Upper lobe of left lung (tissue), 6 donors: ENCODE results near the gene STAC. TPM values are rescaled to one million over a fixed set of nuclear protein-coding genes. Genes with fewer than 3 reads are reported as not detected.
A peak's percentile ranks its signal among the peaks of the same experiment; 100 is the strongest.

Source experiments
- ATAC-seq, 2 donors: fragments of 200-7000 bp; cut with Tn5 transposase; one replicate each; pipeline ENCODE4 v1.9.1; 2022; ENCODE audit warnings: mild to moderate bottlenecking in 2 of 2, moderate library complexity in 2 of 2; ENCODE audit not compliant: low FRiP score in 2 of 2
- DNase-seq, 2 donors: peaks; one replicate each; pipeline ENCODE4 v3.0.0-alpha.2; 2019 to 2020
- H3K27ac ChIP-seq, 4 donors: fragments of 200-600 bp; sonication (generic); one replicate each; pipeline ENCODE4 v1.5.1; 2016 to 2019
- H3K27me3 ChIP-seq, 4 donors: fragments of 200-600 bp; sonication (generic); one replicate each; pipeline ENCODE4 v1.5.1; 2017 to 2019
- H3K36me3 ChIP-seq, 4 donors: fragments of 200-600 bp; sonication (generic); one replicate each; pipeline ENCODE4 v1.5.1; 2016 to 2019
- H3K4me1 ChIP-seq, 4 donors: fragments of 200-600 bp; sonication (generic); one replicate each; pipeline ENCODE4 v1.5.1; 2018 to 2019
- H3K4me3 ChIP-seq, 4 donors: fragments of 200-600 bp; sonication (generic); one replicate each; pipeline ENCODE4 v1.5.1; 2017 to 2019; ENCODE audit warnings: mild to moderate bottlenecking in 2 of 4, moderate library complexity in 1 of 4
- H3K9me3 ChIP-seq, 4 donors: fragments of 200-600 bp; sonication (generic); one replicate each; pipeline ENCODE4 v1.5.1; 2018 to 2019
- EP300 ChIP-seq, 4 donors: sonication (generic); formaldehyde crosslinking; IDR thresholded peaks; one replicate each; pipeline ENCODE4 v1.5.1; 2017; ENCODE audit warnings: antibody characterized with exemption in 4 of 4, control low read depth in 2 of 4
- POLR2A ChIP-seq, 4 donors: fragments of 450-650 bp; IDR thresholded peaks; one replicate each; pipeline ENCODE4 v1.5.1; 2016 to 2017; ENCODE audit warnings: antibody characterized with exemption in 4 of 4, mild to moderate bottlenecking in 2 of 4
- POLR2AphosphoS5 ChIP-seq, 2 donors: sonication (generic); formaldehyde crosslinking; IDR thresholded peaks; one replicate each; pipeline ENCODE4 v1.5.1; 2017; ENCODE audit warnings: antibody characterized with exemption in 2 of 2
- WGBS, 2 donors: methylation state at CpG; one replicate each; pipeline ENCODE4 v1.1.5; 2017 to 2018; 5-methylcytosine and 5-hydroxymethylcytosine counted together
- total RNA-seq, 6 donors: library from RNA; depleted of rRNA in 4 of 6; stranded (reverse); fragments of >200 nt in 4 of 6; gene quantifications; one replicate each; pipeline versions ENCODE4 v1.1.0 to v1.2.1, GENCODE V29; 2016 to 2021
- TF ChIP-seq, protein P1 (sequence below), 6 experiments: fragments of 450-650 bp in 4 of 6; fragments of 200-600 bp in 2 of 6; sonication (generic) in 2 of 6; IDR thresholded peaks; one replicate each; pipeline ENCODE4 v1.5.1; 2016 to 2019; ENCODE audit warnings: antibody characterized with exemption in 6 of 6
- donor health status: DM: no; HTN: no; CAD: no; lungs with moderate emphysema.
- donor health status: DM: no; HTN: yes; CAD: no; lungs with severe emphysema.

Gene STAC
- total RNA-seq, 6 donors from 2014 or later: 11.5 to 31.2 (median 23.5) TPM

DNA sequence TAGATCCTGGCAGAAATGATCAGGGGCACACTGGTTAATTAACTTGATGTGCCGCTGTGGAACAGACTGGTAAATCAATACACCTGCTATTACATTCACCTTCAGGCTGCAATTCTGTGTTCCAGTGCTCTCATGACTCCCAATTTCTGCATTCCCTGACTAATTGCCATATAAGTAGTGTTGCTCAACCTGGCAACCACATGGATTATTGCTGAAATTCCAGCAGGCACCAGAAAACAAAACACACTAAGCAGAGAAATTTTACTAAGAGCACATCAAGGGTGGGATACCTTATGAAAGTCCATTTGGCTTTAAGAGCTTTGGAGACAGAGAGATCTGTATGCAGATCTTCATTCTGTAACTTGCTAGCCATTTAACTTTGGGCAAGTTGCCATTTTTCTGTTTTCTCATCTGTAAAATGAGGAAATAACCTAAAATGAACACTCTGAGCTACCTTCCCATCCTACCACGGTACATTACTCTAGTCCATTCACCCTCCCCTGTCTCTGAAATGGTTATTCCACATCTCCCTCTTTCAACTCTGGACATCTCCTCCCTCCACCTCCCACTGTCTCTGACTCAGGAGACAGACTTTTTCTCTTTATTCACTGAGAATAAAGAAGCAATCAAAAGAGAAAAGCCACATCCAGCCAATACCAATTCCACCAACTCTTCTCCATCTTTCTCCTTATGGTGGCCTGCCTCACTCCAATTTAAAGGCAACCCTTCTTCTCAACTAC is 54.6 kb downstream of the STAC start:
- Histone ChIP-seq H3K4me3 (no peak overlapping the region), H3K27ac (no peak overlapping the region), H3K4me1 (peaks cover 0 to 8% (median 7%) of the 10 kb centered on the region in 4 donors), H3K36me3 (no peaks in the 10 kb centered on the region), H3K27me3 (no peaks in the 10 kb centered on the region), H3K9me3 (no peaks in the 10 kb centered on the region)
- 48 to 68% methylated on average over 2 of the region's 2 CpGs for WGBS, 2 donors
- ATAC-seq (peak in 1 of 2 donors; percentile 25), DNase-seq (no peak)
- TF ChIP-seq, protein P1, sequence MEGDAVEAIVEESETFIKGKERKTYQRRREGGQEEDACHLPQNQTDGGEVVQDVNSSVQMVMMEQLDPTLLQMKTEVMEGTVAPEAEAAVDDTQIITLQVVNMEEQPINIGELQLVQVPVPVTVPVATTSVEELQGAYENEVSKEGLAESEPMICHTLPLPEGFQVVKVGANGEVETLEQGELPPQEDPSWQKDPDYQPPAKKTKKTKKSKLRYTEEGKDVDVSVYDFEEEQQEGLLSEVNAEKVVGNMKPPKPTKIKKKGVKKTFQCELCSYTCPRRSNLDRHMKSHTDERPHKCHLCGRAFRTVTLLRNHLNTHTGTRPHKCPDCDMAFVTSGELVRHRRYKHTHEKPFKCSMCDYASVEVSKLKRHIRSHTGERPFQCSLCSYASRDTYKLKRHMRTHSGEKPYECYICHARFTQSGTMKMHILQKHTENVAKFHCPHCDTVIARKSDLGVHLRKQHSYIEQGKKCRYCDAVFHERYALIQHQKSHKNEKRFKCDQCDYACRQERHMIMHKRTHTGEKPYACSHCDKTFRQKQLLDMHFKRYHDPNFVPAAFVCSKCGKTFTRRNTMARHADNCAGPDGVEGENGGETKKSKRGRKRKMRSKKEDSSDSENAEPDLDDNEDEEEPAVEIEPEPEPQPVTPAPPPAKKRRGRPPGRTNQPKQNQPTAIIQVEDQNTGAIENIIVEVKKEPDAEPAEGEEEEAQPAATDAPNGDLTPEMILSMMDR (IDR thresholded peaks at IDR 0.05): no peak
- no peak for TF ChIP-seq EP300 (IDR thresholded peaks at IDR 0.05)
- TF ChIP-seq POLR2A (IDR thresholded peaks at IDR 0.05): no peak
- TF ChIP-seq POLR2AphosphoS5 (IDR thresholded peaks at IDR 0.05): no peak

DNA sequence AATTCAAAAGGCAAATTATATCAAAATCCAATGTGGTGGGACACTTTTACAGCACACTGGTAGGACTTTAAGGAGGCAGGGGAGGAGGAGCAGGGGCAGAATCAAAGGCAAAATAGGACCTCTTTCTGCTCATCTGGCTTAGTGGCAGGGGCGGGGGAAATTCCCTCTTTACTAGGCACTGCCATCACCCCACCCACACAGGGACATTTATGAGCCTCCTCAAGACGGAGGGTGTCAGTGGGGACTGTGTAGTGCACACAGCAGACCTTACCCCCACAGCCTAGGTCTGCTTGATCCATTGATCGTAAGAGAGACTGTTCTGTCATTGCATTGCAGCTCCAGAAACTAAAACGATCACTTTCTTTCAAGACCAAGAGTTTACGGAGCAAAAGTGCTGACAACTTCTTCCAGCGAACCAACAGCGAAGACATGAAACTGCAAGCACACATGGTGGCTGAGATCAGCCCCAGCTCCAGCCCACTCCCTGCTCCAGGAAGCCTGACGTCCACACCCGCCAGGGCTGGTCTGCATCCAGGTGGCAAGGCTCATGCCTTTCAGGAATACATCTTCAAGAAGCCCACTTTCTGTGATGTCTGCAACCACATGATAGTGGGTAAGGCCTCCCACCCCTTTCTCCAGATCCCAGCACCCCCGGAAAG is 62.9 kb downstream of the STAC start:
- no peak overlapping the region for H3K4me3 ChIP-seq
- TF ChIP-seq, protein P1 (IDR thresholded peaks at IDR 0.05): no peak
- TF ChIP-seq POLR2A (IDR thresholded peaks at IDR 0.05): no peak
- TF ChIP-seq POLR2AphosphoS5 (IDR thresholded peaks at IDR 0.05): no peak
- TF ChIP-seq EP300 (IDR thresholded peaks at IDR 0.05): no peak
- H3K27ac ChIP-seq: no peak overlapping the region
- H3K27me3 ChIP-seq: no peaks in the 10 kb centered on the region
- H3K4me1 ChIP-seq: no peaks in the 10 kb centered on the region
- H3K9me3 ChIP-seq: no peaks in the 10 kb centered on the region
- DNase-seq (no peak), ATAC-seq (no peak)
- H3K36me3 ChIP-seq: no peaks in the 10 kb centered on the region
- 86 to 100% methylated on average over 7 to 10 of the region's 10 CpGs for WGBS, 2 donors

DNA sequence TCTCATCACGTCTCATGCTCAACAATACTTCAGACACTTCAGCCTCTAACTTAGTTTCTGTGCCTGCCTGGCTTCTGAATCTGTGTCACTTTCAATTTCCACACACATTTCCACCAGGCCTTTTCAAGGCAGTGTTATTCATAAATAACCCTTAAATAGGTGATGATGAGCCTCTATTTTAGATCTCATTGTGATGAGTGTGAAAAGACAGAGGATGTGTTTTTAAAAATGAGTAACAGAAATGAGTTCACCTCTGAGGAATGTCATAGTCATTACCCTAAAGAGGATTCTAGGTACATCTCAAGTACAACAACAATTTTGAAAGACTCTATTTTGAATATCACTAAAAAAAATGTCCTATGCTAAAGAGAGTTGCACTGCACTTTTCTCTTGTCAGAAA is 64.6 kb downstream of the STAC start:
- ATAC-seq: no peak
- H3K27me3 ChIP-seq: no peaks in the 10 kb centered on the region
- WGBS, 2 donors: 86 to 100% methylated on average over 1 of the region's 1 CpG
- TF ChIP-seq POLR2A (IDR thresholded peaks at IDR 0.05): no peak
- TF ChIP-seq EP300 (IDR thresholded peaks at IDR 0.05): no peak
- TF ChIP-seq, protein P1 (IDR thresholded peaks at IDR 0.05): no peak
- TF ChIP-seq POLR2AphosphoS5 (IDR thresholded peaks at IDR 0.05): no peak
- no peak overlapping the region for H3K4me3 ChIP-seq
- H3K9me3 ChIP-seq: no peaks in the 10 kb centered on the region
- no peaks in the 10 kb centered on the region for H3K4me1 ChIP-seq
- H3K36me3 ChIP-seq: no peaks in the 10 kb centered on the region
- no peak overlapping the region for H3K27ac ChIP-seq
- DNase-seq: no peak

DNA sequence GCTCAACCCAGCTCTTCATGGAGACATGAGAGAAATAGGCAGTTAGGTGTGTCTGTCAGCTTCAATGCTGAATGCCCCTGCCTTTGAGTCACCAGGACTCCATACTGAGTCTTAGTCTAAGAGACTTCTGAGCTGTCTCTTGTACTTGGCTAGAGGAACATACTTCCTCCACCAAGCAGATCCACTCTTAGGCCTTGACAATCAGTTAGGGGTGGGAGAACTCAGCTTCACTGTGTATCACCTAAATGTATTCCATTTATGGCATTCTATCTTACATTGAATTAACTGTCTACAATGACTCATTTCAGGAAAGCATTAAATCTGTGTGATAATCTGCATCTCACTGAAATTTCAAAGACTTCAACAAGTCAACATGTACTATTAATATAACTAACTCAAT is 66.0 kb downstream of the STAC start:
- Histone ChIP-seq H3K4me1 (no peaks in the 10 kb centered on the region), H3K9me3 (no peaks in the 10 kb centered on the region), H3K36me3 (no peaks in the 10 kb centered on the region), H3K27me3 (no peaks in the 10 kb centered on the region), H3K4me3 (no peak overlapping the region), H3K27ac (no peak overlapping the region)
- DNase-seq (no peak), ATAC-seq (no peak)
- no peak for TF ChIP-seq POLR2A (IDR thresholded peaks at IDR 0.05)
- no peak for TF ChIP-seq EP300 (IDR thresholded peaks at IDR 0.05)
- TF ChIP-seq, protein P1 (IDR thresholded peaks at IDR 0.05): no peak
- no peak for TF ChIP-seq POLR2AphosphoS5 (IDR thresholded peaks at IDR 0.05)
